ENCODE data around the gene SMCR8.
"Not testable (repeated sequence)": the region's sequence is repeated elsewhere in the genome, so short reads cannot be mapped to it uniquely, and the experiment has no call there.

SMCR8 gene

DNA sequence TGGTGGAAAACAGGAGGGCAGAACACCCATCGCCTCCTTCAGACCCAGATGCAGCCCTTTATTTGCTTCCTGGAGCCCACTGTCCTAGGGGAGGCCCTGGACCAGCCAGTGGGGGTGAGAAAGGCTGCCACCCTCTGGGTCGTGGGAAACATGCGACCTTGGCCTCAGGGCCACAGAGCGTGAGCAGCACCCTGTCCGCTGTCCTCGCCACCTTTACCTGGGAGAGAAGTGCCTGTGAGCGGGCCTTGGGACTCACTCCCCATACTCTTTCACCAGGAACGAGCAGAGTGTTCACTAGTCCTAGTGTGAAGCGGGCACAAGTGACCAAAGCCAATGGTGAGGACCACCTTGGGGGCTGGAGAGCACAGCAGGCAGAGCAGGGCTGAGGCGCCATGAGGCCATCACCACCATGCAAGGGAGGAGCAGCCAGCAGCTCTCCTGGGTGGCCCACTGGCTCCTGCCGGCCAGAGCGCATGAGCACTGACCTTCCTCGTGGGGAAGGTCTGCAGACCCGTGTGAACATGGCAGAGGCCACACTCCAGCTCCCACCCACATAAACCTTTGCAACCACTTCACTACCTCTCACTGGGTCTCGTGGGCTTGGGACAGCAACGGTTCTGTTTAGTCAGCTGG lies 8.5 kb downstream of the SMCR8 start:
- in situ Hi-C loops (cut with HindIII; ENCODE audit: low pct_unique_long_range_greater_than_20kb, low sequenced_read_pairs) = no loop called here
- no peak for DNase-seq (ENCODE audit: low read depth in 1 of 2, low spot score in 1 of 2)
- TF ChIP-seq JUND (IDR thresholded peaks at IDR 0.05; ENCODE audit: low read depth) = no peak

DNA sequence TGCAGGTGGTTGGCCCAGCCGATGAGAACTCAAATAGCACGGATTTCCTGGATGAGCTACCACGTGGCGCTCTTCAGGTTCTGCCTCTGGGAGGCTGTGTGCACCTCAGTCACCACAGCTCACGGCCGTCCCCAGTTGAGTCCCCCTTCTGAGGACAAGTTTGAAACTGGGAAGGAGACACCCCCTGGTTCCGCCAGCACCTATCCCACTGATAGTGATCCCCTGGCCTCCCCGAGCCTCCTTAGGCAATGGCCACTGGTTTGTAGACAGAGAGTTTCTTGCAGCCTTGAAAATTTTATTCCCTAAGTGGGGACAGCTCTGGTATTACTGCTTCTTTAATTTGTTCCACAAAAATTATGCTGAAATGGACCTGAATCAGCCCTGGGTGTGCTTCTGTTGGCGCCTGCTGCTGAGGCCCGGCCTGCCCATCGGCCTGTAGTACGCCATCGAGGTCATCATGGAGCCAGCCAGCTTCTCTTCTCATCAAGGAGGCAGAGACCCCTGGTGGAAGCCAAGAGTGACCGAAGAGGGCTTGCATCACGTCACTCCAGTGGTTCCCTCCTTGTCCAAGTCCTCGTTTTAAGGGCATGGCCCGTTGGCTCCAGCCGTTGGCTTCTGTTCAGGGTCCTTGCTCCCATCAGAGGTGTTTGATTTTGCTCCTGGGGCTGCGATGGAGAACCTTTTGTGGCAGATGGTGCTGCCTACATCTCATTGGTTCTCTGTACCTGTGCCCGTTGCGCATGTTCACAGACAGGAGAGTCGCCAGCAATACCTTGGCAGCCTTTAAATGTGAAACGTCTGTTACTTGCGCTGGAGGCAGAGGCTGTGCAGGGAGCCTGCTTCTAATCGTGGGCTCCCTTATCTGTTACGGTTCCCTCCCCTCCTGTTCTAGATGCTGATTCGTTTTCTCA lies 9.3 kb downstream of the SMCR8 start:
- no peak for DNase-seq (ENCODE audit: low read depth in 1 of 2, low spot score in 1 of 2)
- in situ Hi-C loops (cut with HindIII; ENCODE audit: low pct_unique_long_range_greater_than_20kb, low sequenced_read_pairs) = no loop called here
- no peak for TF ChIP-seq JUND (IDR thresholded peaks at IDR 0.05; ENCODE audit: low read depth)

DNA sequence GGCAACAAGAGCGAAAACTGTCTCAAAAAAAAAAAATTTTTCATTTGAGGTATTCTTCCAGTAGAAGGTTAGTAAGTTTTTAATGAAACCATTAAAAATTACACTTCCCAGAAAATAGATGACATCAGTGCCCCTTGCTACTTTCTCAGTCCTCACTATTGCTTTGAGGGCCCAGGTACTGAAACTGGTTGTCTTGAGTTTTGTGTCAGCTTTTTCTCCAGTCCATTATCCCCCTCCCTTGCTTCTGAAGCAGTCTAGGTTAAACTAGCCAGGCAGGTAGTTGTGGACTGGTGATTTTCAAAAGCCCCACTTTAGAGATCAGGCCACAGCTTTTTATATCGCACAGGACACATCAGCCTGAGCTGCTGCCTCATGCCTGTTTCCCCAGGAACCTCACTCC lies 10.9 kb downstream of the SMCR8 start:
- in situ Hi-C loops (cut with HindIII; ENCODE audit: low pct_unique_long_range_greater_than_20kb, low sequenced_read_pairs) = no loop called here
- no peak for DNase-seq (ENCODE audit: low read depth in 1 of 2, low spot score in 1 of 2)
- no peak for TF ChIP-seq JUND (IDR thresholded peaks at IDR 0.05; ENCODE audit: low read depth)

DNA sequence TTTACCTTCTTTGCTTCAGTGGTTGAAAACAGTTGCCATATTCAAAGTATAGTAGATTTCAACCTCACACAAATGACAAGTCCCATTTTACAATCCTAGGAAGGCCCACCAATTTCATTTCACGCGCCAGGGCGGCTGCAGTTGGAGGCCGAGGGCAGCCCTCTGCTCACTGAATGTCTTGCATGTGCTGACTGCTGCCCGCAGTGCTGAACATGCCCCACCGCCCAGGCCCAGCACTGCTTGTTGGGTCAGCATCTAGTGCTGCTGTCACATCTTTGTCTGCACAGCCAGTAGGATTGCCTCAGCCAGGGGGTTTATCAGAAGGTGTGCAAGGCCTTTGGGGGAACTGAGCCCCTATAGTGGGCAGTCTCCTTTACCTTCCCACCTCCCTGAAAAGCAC lies 11.5 kb downstream of the SMCR8 start:
- DNase-seq (ENCODE audit: low read depth in 1 of 2, low spot score in 1 of 2) = no peak
- in situ Hi-C loops (cut with HindIII; ENCODE audit: low pct_unique_long_range_greater_than_20kb, low sequenced_read_pairs) = no loop called here
- no peak for TF ChIP-seq JUND (IDR thresholded peaks at IDR 0.05; ENCODE audit: low read depth)

DNA sequence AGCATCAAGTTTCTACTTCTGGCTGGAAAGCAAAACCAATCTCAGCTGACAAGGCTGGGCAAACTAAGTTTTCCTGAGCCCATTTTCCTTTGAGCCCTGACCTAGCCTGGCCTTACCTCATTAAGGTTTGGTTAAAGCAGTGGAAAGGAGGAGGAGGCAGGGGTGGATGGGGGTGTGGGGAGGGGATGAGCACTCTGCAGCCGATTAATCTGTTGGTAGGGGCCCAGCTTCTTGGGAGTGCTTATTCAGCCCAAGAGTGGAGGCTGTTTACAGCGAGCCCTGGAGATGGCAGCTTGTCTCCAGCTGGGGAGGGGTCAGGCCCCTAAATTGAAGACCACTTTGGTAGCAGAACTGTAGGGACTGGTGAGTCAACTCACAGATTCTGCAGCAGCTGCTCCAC lies 12.0 kb downstream of the SMCR8 start:
- in situ Hi-C loops (cut with HindIII; ENCODE audit: low pct_unique_long_range_greater_than_20kb, low sequenced_read_pairs) = no loop called here
- DNase-seq (ENCODE audit: low read depth in 1 of 2, low spot score in 1 of 2) = no peak
- no peak for TF ChIP-seq JUND (IDR thresholded peaks at IDR 0.05; ENCODE audit: low read depth)

DNA sequence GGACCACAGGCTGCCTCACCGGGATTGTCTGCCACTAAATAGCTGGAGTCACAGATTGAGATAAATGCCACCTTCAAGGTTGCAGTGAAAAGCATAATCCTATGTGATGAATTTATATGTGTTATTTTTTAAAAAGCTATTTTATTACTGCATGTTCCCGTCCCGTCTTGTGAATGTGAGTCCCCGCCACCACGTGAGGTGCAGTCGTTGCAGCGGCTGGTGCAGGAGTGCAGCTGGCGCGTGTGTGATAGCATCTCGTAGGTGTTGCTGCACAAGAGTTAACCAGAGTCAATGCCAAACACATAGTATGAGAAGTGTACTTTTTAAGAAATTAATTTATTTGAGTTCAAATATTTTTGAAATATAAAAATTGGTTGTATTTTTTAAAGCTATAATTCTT lies 12.5 kb downstream of the SMCR8 start:
- no peak for TF ChIP-seq JUND (IDR thresholded peaks at IDR 0.05; ENCODE audit: low read depth)
- no peak for DNase-seq (ENCODE audit: low read depth in 1 of 2, low spot score in 1 of 2)
- in situ Hi-C loops (cut with HindIII; ENCODE audit: low pct_unique_long_range_greater_than_20kb, low sequenced_read_pairs) = no loop called here

DNA sequence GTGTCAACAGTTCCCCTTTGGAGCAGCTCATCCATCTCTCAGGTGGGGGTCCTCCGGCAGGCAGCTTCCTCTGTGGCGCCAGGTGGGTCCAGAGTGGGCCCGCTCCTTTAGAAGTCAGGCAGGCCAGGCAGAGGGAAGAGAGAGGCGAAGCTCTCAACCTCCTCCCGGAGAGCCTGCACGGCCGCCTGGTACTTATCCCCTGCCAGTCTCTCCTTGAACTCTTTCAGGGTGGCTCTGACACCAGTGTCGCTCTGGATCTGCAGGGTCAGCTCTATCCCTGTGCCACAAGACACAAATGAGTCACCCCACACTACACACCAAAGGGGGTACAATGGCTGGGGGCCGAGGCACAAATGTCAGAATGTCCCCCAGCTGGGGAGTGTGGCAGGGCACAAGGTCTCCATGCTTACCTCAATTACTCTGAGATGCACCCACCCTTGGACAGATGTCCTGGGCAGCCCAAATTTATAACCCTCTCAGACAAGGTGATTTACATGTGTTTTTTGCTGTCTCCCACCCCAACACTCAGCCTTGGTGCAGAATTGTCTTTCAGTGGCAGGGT lies 13.6 kb downstream of the SMCR8 start:
- in situ Hi-C loops (cut with HindIII; ENCODE audit: low pct_unique_long_range_greater_than_20kb, low sequenced_read_pairs) = no loop called here

DNA sequence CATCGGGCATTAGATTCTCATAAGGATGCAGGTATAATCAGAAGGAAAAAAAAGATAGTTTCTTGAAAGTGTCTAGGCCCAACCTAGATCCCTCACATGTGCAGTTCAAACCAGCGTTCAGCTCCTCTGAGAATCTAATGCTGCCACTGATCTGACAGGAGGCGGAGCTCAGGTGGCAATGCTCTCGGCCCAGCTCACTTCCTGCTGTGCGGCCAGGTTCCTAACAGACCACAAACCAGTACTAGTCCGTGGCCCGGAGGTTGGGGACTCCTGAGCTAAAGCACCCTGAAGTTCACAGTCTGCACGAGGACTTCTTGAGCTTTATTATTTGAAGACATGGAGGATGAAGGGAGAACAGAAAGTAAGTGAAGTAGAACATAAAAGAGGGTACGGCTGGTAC lies 16.8 kb downstream of the SMCR8 start:
- TF ChIP-seq JUND (IDR thresholded peaks at IDR 0.05; ENCODE audit: low read depth) = no peak
- in situ Hi-C loops (cut with HindIII; ENCODE audit: low pct_unique_long_range_greater_than_20kb, low sequenced_read_pairs) = no loop called here
- no peak for DNase-seq (ENCODE audit: low read depth in 1 of 2, low spot score in 1 of 2)

More for the DNA sequence above, 13.6 kb downstream of the SMCR8 start:
- no peak for TF ChIP-seq JUND (IDR thresholded peaks at IDR 0.05; ENCODE audit: low read depth)
- no peak for DNase-seq (ENCODE audit: low read depth in 1 of 2, low spot score in 1 of 2)

DNA sequence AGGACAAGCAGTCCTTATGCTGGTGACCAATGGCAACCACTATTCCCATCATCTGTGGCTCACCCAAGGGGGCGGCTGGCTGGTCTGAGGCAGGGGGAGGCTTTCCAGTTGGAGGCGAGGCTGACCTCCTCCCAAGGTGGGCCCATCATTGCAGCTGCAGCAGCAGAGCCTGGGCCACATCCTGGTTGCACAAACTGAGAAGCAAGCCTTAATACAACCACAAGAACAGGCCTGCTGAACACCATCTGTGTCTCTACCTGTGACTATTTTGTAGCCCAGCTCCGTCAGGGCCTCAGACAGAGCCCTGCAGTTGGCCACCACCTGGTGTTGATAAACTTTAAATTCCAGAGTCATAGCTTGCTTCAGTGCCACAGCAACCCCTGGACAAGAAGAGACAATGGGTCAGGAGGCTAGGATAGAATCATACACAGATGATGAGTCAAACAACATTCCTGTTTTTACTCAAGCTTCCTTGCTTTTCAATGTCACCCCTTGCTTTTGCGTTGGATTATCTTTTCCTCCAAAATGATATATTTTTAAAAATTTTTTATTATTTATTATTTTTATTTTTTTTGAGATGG lies 17.9 kb downstream of the SMCR8 start:
- DNase-seq (ENCODE audit: low read depth in 1 of 2, low spot score in 1 of 2) = no peak
- in situ Hi-C loops (cut with HindIII; ENCODE audit: low pct_unique_long_range_greater_than_20kb, low sequenced_read_pairs) = no loop called here
- no peak for TF ChIP-seq JUND (IDR thresholded peaks at IDR 0.05; ENCODE audit: low read depth)

DNA sequence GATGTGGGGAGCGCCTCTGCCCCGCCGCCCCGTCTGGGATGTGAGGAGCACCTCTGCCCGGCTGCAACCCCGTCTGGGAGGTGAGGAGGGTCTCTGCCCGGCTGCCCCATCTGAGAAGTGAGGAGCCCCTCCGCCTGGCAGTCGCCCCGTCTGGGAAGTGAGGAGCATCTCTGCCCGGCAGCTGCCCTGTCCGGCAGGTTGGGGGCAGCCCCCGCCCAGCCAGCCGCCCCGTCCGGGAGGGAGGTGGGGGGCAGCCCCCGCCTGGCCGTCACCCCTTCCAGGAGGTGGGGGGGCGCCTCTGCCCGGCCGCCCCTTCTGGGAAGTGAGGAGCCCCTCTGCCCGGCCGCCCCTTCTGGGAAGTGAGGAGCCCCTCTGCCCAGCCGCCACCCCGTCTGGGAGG lies 23.1 kb downstream of the SMCR8 start:
- in situ Hi-C loops (cut with HindIII; ENCODE audit: low pct_unique_long_range_greater_than_20kb, low sequenced_read_pairs); DNase-seq (ENCODE audit: low read depth in 1 of 2, low spot score in 1 of 2): not testable (repeated sequence)

DNA sequence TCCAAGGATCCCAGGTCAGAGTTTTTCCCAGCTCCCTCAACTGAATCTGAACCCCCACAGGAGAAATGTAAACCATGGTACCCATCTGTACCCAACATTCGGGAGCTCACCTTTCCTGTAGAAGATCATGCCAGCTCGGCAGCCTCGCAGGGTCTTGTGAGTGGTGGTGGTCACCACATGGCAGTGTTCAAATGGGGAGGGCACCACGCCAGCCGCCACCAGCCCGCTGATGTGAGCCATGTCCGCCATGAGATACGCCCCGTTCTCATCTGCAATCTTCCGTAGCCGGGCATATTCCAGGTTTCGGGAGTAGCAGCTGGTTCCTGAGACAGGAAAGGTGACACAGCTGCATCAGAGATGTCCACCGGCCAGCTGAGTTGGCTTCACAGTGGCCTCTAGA lies 24.8 kb downstream of the SMCR8 start:
- DNase-seq (ENCODE audit: low read depth in 1 of 2, low spot score in 1 of 2) = no peak
- TF ChIP-seq JUND (IDR thresholded peaks at IDR 0.05; ENCODE audit: low read depth) = no peak
- in situ Hi-C loops (cut with HindIII; ENCODE audit: low pct_unique_long_range_greater_than_20kb, low sequenced_read_pairs) = no loop called here

DNA sequence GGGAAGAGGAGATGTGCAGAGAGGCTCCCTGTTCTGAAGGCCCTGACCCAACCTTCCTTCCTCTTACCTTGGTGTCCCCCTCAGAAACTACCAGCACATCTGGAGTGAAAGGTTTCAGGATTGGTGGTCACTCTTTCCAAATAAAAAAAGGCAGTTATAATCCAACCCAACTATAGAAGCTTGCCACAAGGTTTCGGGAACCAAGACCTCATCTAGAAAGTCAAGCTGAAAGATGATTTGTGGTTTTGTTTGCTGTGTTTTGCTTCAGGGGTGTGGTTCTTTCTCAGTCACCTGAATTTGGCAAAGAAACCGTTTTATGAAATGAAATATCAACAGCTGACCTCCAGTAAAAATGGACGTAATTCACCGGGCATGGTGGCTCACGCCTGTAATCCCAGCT lies 28.9 kb downstream of the SMCR8 start:
- in situ Hi-C loops (cut with HindIII; ENCODE audit: low pct_unique_long_range_greater_than_20kb, low sequenced_read_pairs) = no loop called here

DNA sequence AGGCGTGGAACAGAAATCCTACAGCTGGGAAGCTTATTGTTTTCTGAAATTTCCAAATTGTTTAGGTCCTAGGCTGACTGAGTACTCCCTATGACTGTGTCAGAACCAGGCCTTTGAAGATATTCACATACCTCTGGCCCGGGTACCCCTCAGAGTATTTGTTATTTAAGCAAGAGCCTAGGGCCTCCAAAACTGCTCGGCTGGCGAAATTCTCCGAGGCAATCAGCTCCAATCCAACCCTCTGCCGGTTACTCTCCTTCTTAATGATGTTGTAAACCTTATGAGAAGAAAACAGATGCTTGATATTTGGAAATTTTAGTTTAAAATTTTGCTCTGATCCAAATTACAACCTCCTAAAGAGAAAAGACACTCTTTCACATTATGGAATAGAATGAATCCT lies 38.4 kb downstream of the SMCR8 start:
- TF ChIP-seq JUND (IDR thresholded peaks at IDR 0.05; ENCODE audit: low read depth) = no peak
- DNase-seq (ENCODE audit: low read depth in 1 of 2, low spot score in 1 of 2) = no peak
- in situ Hi-C loops (cut with HindIII; ENCODE audit: low pct_unique_long_range_greater_than_20kb, low sequenced_read_pairs) = no loop called here

More for the DNA sequence above, 28.9 kb downstream of the SMCR8 start:
- no peak for TF ChIP-seq JUND (IDR thresholded peaks at IDR 0.05; ENCODE audit: low read depth)
- no peak for DNase-seq (ENCODE audit: low read depth in 1 of 2, low spot score in 1 of 2)

Measured in T47D (cell line).